Measurements from ENCODE around the gene STAT6. TPM values are rescaled to one million over a fixed set of nuclear protein-coding genes. Genes with fewer than 3 reads are reported as not detected.

Gene STAT6
- total RNA-seq, 1 experiment from 2014 or later, result 44.2 TPM

DNA sequence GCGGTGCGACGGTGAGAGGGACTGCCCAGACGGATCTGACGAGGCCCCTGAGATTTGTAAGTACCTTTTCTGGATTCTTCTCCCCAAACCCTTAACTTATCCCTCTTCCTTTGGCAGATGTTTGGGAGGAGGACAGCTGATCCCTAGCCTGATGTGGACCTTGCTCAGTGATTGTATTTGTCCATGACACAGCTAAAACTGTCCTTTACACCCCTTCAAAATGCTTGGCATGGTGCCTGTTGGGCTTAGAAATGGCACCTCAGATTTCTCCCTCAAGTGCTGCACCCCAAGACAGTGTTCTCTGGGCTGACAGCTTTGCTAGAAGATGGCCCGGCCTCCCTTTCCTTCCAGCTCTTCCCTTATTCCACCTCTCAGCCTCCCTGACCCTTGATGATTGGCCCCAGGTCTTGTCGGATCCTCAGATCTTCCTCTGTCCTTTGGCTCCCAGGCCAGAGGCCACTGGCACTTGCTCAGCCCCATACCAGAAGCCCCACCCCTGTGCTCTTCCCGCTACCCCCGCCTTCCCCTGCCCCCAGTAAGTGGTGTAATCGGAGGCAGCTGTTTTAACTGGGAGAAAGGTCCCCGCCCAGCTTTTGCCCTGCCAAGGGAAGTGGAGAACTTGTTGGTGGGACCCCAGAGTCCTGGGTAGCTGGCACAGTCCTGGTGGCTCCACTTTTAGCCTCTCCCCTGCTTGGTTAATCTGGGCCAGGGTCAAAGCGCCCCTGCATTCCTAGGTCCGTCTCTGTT lies 27.5 kb upstream of the STAT6 start:
- ChIA-PET CTCF (interaction anchor here (1.4 kb wide), 1 partner anchor 10 kb away, joined by 7 read pairs; the partner anchor contains the start of gene LRP1), POLR2A (no interaction called here)
- no peaks in the 10 kb centered on the region for H3K27me3 ChIP-seq (replicated peaks; ENCODE audit: control insufficient read depth, insufficient read depth, low read length)
- peaks cover 8% of the 10 kb centered on the region for H3K36me3 ChIP-seq (ENCODE audit: control insufficient read depth, insufficient read depth, low read length)
- H3K4me1 ChIP-seq, result peaks cover 25% of the 10 kb centered on the region
- no peaks in the 10 kb centered on the region for H3K9me3 ChIP-seq
- peak; percentile 37 to 77 for DNase-seq
- intact Hi-C loops (cut with micrococcal nuclease; ENCODE audit: unreplicated experiment), result no loop called here
- Mint-ChIP-seq H3K4me3 (ENCODE audit: unreplicated experiment) (no peak overlapping the region), H3K9me3 (ENCODE audit: unreplicated experiment) (no peaks in the 10 kb centered on the region), H3K27ac (ENCODE audit: unreplicated experiment) (peak overlapping the region; percentile 3), H3K36me3 (ENCODE audit: insufficient read depth, unreplicated experiment) (peaks cover 30% of the 10 kb centered on the region), H3K27me3 (ENCODE audit: insufficient read depth, unreplicated experiment) (no peaks in the 10 kb centered on the region), H3K4me1 (ENCODE audit: low read depth, unreplicated experiment) (peaks cover 30% of the 10 kb centered on the region)
- no peak for TF ChIP-seq CTCF (IDR thresholded peaks at IDR 0.05; ENCODE audit: insufficient read depth in 1 of 2, low read depth in 1 of 2, low read length in 1 of 2, severe bottlenecking in 1 of 2, unreplicated experiment in 1 of 2)
- BruUV-seq (replicated peaks), result no TSS peak
- H3K4me3 ChIP-seq (ENCODE audit: low read depth, low read length), result no peak overlapping the region

- Mint-ChIP-seq H3K27ac (ENCODE audit: unreplicated experiment) (no peak overlapping the region), H3K4me3 (ENCODE audit: unreplicated experiment) (no peak overlapping the region), H3K9me3 (ENCODE audit: unreplicated experiment) (no peaks in the 10 kb centered on the region), H3K36me3 (ENCODE audit: insufficient read depth, unreplicated experiment) (peaks cover 30% of the 10 kb centered on the region), H3K4me1 (ENCODE audit: low read depth, unreplicated experiment) (peaks cover 60% of the 10 kb centered on the region), H3K27me3 (ENCODE audit: insufficient read depth, unreplicated experiment) (no peaks in the 10 kb centered on the region)
- POLR2A ChIA-PET, result interaction anchor here (0.8 to 1.0 kb wide), 2 partner anchors 8 to 11 kb away, joined by 3 to 13 read pairs; partner anchors contain the start of gene LRP1
- BruUV-seq (replicated peaks), result no TSS peak
- CTCF ChIA-PET, result interaction anchor here (0.6 kb wide), 1 partner anchor 45 kb away, joined by 4 read pairs; no protein-coding TSS in a partner anchor
- Histone ChIP-seq H3K9me3 (no peaks in the 10 kb centered on the region), H3K27me3 (replicated peaks; ENCODE audit: control insufficient read depth, insufficient read depth, low read length) (no peaks in the 10 kb centered on the region), H3K36me3 (ENCODE audit: control insufficient read depth, insufficient read depth, low read length) (peaks cover 6% of the 10 kb centered on the region), H3K4me3 (ENCODE audit: low read depth, low read length) (no peak overlapping the region), H3K4me1 (peaks cover 52% of the 10 kb centered on the region)
- no peak for DNase-seq
- no peak for TF ChIP-seq CTCF (IDR thresholded peaks at IDR 0.05; ENCODE audit: insufficient read depth in 1 of 2, low read depth in 1 of 2, low read length in 1 of 2, severe bottlenecking in 1 of 2, unreplicated experiment in 1 of 2)
- intact Hi-C loops (cut with micrococcal nuclease; ENCODE audit: unreplicated experiment), result no loop called here
These were observed 24.6 kb upstream of the STAT6 start for GRCh38 chr12:57135527-57136326.

- no peak for DNase-seq
- Mint-ChIP-seq H3K27ac (ENCODE audit: unreplicated experiment) (no peak overlapping the region), H3K27me3 (ENCODE audit: insufficient read depth, unreplicated experiment) (no peaks in the 10 kb centered on the region), H3K36me3 (ENCODE audit: insufficient read depth, unreplicated experiment) (peaks cover 28% of the 10 kb centered on the region), H3K9me3 (ENCODE audit: unreplicated experiment) (no peaks in the 10 kb centered on the region), H3K4me3 (ENCODE audit: unreplicated experiment) (no peak overlapping the region), H3K4me1 (ENCODE audit: low read depth, unreplicated experiment) (peaks cover 67% of the 10 kb centered on the region)
- TF ChIP-seq CTCF (IDR thresholded peaks at IDR 0.05; ENCODE audit: insufficient read depth in 1 of 2, low read depth in 1 of 2, low read length in 1 of 2, severe bottlenecking in 1 of 2, unreplicated experiment in 1 of 2), result no peak
- Histone ChIP-seq H3K4me3 (ENCODE audit: low read depth, low read length) (no peak overlapping the region), H3K36me3 (ENCODE audit: control insufficient read depth, insufficient read depth, low read length) (peaks cover 4% of the 10 kb centered on the region), H3K27me3 (replicated peaks; ENCODE audit: control insufficient read depth, insufficient read depth, low read length) (no peaks in the 10 kb centered on the region), H3K4me1 (peaks cover 60% of the 10 kb centered on the region), H3K9me3 (no peaks in the 10 kb centered on the region)
- CTCF ChIA-PET, result interaction anchor here (0.6 kb wide), 2 partner anchors 12 to 46 kb away, joined by 3 to 4 read pairs; no protein-coding TSS in a partner anchor
- POLR2A ChIA-PET, result interaction anchor here (0.8 kb wide), 1 partner anchor 12 kb away, joined by 13 read pairs; no protein-coding TSS in a partner anchor
- intact Hi-C loops (cut with micrococcal nuclease; ENCODE audit: unreplicated experiment), result no loop called here
- no TSS peak for BruUV-seq (replicated peaks)
These were observed 23.8 kb upstream of the STAT6 start for GRCh38 chr12:57134949-57135348.
